Measurements from ENCODE around the gene COG3.

COG3 gene

GRCh38 chr13:45446181-45446580, 18.6 kb upstream of the COG3 start:
- no peaks in the 10 kb centered on the region for H3K4me1 ChIP-seq (ENCODE audit: control insufficient read depth in 5 of 5, insufficient read depth in 5 of 5, low read length in 5 of 5)
- H3K9me3 ChIP-seq (ENCODE audit: control insufficient read depth in 5 of 5, low read length in 5 of 5): no peaks in the 10 kb centered on the region
- no peaks in the 10 kb centered on the region for H3K27me3 ChIP-seq (ENCODE audit: control insufficient read depth in 5 of 5, insufficient read depth in 4 of 5, low read length in 5 of 5)
- no peak overlapping the region for H3K9ac ChIP-seq (ENCODE audit: low read length in 5 of 5)
- H3K4me3 ChIP-seq (ENCODE audit: low read depth in 1 of 5, low read length in 5 of 5): no peak overlapping the region
- H3K27ac ChIP-seq (ENCODE audit: low read depth, low read length): no peak overlapping the region
- no peaks in the 10 kb centered on the region for H3K36me3 ChIP-seq (ENCODE audit: control insufficient read depth in 5 of 5, insufficient read depth in 5 of 5, low read length in 5 of 5)

GRCh38 chr13:45447050-45447661, 17.6 kb upstream of the COG3 start:
- no peaks in the 10 kb centered on the region for H3K27me3 ChIP-seq (ENCODE audit: control insufficient read depth in 5 of 5, insufficient read depth in 4 of 5, low read length in 5 of 5)
- H3K9ac ChIP-seq (ENCODE audit: low read length in 5 of 5): no peak overlapping the region
- H3K4me3 ChIP-seq (ENCODE audit: low read depth in 1 of 5, low read length in 5 of 5): no peak overlapping the region
- no peaks in the 10 kb centered on the region for H3K9me3 ChIP-seq (ENCODE audit: control insufficient read depth in 5 of 5, low read length in 5 of 5)
- H3K27ac ChIP-seq (ENCODE audit: low read depth, low read length): no peak overlapping the region
- no peaks in the 10 kb centered on the region for H3K36me3 ChIP-seq (ENCODE audit: control insufficient read depth in 5 of 5, insufficient read depth in 5 of 5, low read length in 5 of 5)
- no peaks in the 10 kb centered on the region for H3K4me1 ChIP-seq (ENCODE audit: control insufficient read depth in 5 of 5, insufficient read depth in 5 of 5, low read length in 5 of 5)

- Histone ChIP-seq H3K4me1 (ENCODE audit: control insufficient read depth in 5 of 5, insufficient read depth in 5 of 5, low read length in 5 of 5) (no peaks in the 10 kb centered on the region), H3K27ac (ENCODE audit: low read depth, low read length) (no peak overlapping the region)
These were observed 15.7 kb upstream of the COG3 start for GRCh38 chr13:45448965-45449559.

GRCh38 chr13:45451282-45451681, 13.5 kb upstream of the COG3 start:
- Histone ChIP-seq H3K27ac (ENCODE audit: low read depth, low read length) (no peak overlapping the region), H3K36me3 (ENCODE audit: control insufficient read depth in 5 of 5, insufficient read depth in 5 of 5, low read length in 5 of 5) (no peaks in the 10 kb centered on the region), H3K9ac (ENCODE audit: low read length in 5 of 5) (no peak overlapping the region), H3K4me3 (ENCODE audit: low read depth in 1 of 5, low read length in 5 of 5) (no peak overlapping the region), H3K27me3 (ENCODE audit: control insufficient read depth in 5 of 5, insufficient read depth in 4 of 5, low read length in 5 of 5) (peaks cover 0 to 5% (median 3%) of the 10 kb centered on the region in 5 donors), H3K4me1 (ENCODE audit: control insufficient read depth in 5 of 5, insufficient read depth in 5 of 5, low read length in 5 of 5) (no peaks in the 10 kb centered on the region), H3K9me3 (ENCODE audit: control insufficient read depth in 5 of 5, low read length in 5 of 5) (no peaks in the 10 kb centered on the region)

More at GRCh38 chr13:45448965-45449559, 15.7 kb upstream of the COG3 start:
- peaks cover 0 to 5% (median 0%) of the 10 kb centered on the region in 5 donors for H3K27me3 ChIP-seq (ENCODE audit: control insufficient read depth in 5 of 5, insufficient read depth in 4 of 5, low read length in 5 of 5)
- H3K4me3 ChIP-seq (ENCODE audit: low read depth in 1 of 5, low read length in 5 of 5): no peak overlapping the region
- no peaks in the 10 kb centered on the region for H3K9me3 ChIP-seq (ENCODE audit: control insufficient read depth in 5 of 5, low read length in 5 of 5)
- H3K9ac ChIP-seq (ENCODE audit: low read length in 5 of 5): no peak overlapping the region
- H3K36me3 ChIP-seq (ENCODE audit: control insufficient read depth in 5 of 5, insufficient read depth in 5 of 5, low read length in 5 of 5): no peaks in the 10 kb centered on the region

- peaks cover 0 to 10% (median 0%) of the 10 kb centered on the region in 5 donors for H3K9me3 ChIP-seq (ENCODE audit: control insufficient read depth in 5 of 5, low read length in 5 of 5)
- no peak overlapping the region for H3K27ac ChIP-seq (ENCODE audit: low read depth, low read length)
- no peaks in the 10 kb centered on the region for H3K36me3 ChIP-seq (ENCODE audit: control insufficient read depth in 5 of 5, insufficient read depth in 5 of 5, low read length in 5 of 5)
- H3K4me3 ChIP-seq (ENCODE audit: low read depth in 1 of 5, low read length in 5 of 5): no peak overlapping the region
- no peaks in the 10 kb centered on the region for H3K4me1 ChIP-seq (ENCODE audit: control insufficient read depth in 5 of 5, insufficient read depth in 5 of 5, low read length in 5 of 5)
- no peak overlapping the region for H3K9ac ChIP-seq (ENCODE audit: low read length in 5 of 5)
- peaks cover 0 to 13% (median 4%) of the 10 kb centered on the region in 5 donors for H3K27me3 ChIP-seq (ENCODE audit: control insufficient read depth in 5 of 5, insufficient read depth in 4 of 5, low read length in 5 of 5)
These were observed 10.5 kb upstream of the COG3 start for GRCh38 chr13:45454204-45454603.

- H3K27me3 ChIP-seq (ENCODE audit: control insufficient read depth in 5 of 5, insufficient read depth in 4 of 5, low read length in 5 of 5): peaks cover 0 to 14% (median 4%) of the 10 kb centered on the region in 5 donors
- peaks cover 0 to 10% (median 0%) of the 10 kb centered on the region in 5 donors for H3K9me3 ChIP-seq (ENCODE audit: control insufficient read depth in 5 of 5, low read length in 5 of 5)
- no peak overlapping the region for H3K9ac ChIP-seq (ENCODE audit: low read length in 5 of 5)
- no peaks in the 10 kb centered on the region for H3K4me1 ChIP-seq (ENCODE audit: control insufficient read depth in 5 of 5, insufficient read depth in 5 of 5, low read length in 5 of 5)
- H3K4me3 ChIP-seq (ENCODE audit: low read depth in 1 of 5, low read length in 5 of 5): no peak overlapping the region
- no peaks in the 10 kb centered on the region for H3K36me3 ChIP-seq (ENCODE audit: control insufficient read depth in 5 of 5, insufficient read depth in 5 of 5, low read length in 5 of 5)
- H3K27ac ChIP-seq (ENCODE audit: low read depth, low read length): no peak overlapping the region
These were observed 8.4 kb upstream of the COG3 start for GRCh38 chr13:45456196-45456972.

- peak overlapping the region; percentile 65 to 98 (median 98) for H3K4me3 ChIP-seq (ENCODE audit: low read depth in 1 of 5, low read length in 5 of 5)
- H3K27ac ChIP-seq (ENCODE audit: low read depth, low read length): peak overlapping the region; percentile 88
- H3K9ac ChIP-seq (ENCODE audit: low read length in 5 of 5): peak overlapping the region in 4 of 5 donors; percentile 62 to 97 (median 94)
- H3K9me3 ChIP-seq (ENCODE audit: control insufficient read depth in 5 of 5, low read length in 5 of 5): no peaks in the 10 kb centered on the region
- peaks cover 0 to 30% (median 24%) of the 10 kb centered on the region in 5 donors for H3K4me1 ChIP-seq (ENCODE audit: control insufficient read depth in 5 of 5, insufficient read depth in 5 of 5, low read length in 5 of 5)
- peaks cover 0 to 1% (median 0%) of the 10 kb centered on the region in 5 donors for H3K27me3 ChIP-seq (ENCODE audit: control insufficient read depth in 5 of 5, insufficient read depth in 4 of 5, low read length in 5 of 5)
- no peaks in the 10 kb centered on the region for H3K36me3 ChIP-seq (ENCODE audit: control insufficient read depth in 5 of 5, insufficient read depth in 5 of 5, low read length in 5 of 5)
These were observed 525 bp upstream of the COG3 start for GRCh38 chr13:45464141-45464686.

- Histone ChIP-seq H3K4me1 (ENCODE audit: control insufficient read depth in 5 of 5, insufficient read depth in 5 of 5, low read length in 5 of 5) (peaks cover 0 to 30% (median 27%) of the 10 kb centered on the region in 5 donors), H3K27ac (ENCODE audit: low read depth, low read length) (no peak overlapping the region), H3K9me3 (ENCODE audit: control insufficient read depth in 5 of 5, low read length in 5 of 5) (no peaks in the 10 kb centered on the region), H3K4me3 (ENCODE audit: low read depth in 1 of 5, low read length in 5 of 5) (peak overlapping the region in 1 of 5 donors; percentile 98), H3K27me3 (ENCODE audit: control insufficient read depth in 5 of 5, insufficient read depth in 4 of 5, low read length in 5 of 5) (no peaks in the 10 kb centered on the region), H3K9ac (ENCODE audit: low read length in 5 of 5) (peak overlapping the region in 1 of 5 donors; percentile 90), H3K36me3 (ENCODE audit: control insufficient read depth in 5 of 5, insufficient read depth in 5 of 5, low read length in 5 of 5) (no peaks in the 10 kb centered on the region)
These were observed 1.6 kb downstream of the COG3 start for GRCh38 chr13:45466359-45466758.

- Histone ChIP-seq H3K9ac (ENCODE audit: low read length in 5 of 5) (no peak overlapping the region), H3K27me3 (ENCODE audit: control insufficient read depth in 5 of 5, insufficient read depth in 4 of 5, low read length in 5 of 5) (no peaks in the 10 kb centered on the region), H3K27ac (ENCODE audit: low read depth, low read length) (no peak overlapping the region), H3K4me1 (ENCODE audit: control insufficient read depth in 5 of 5, insufficient read depth in 5 of 5, low read length in 5 of 5) (peaks cover 0 to 30% (median 27%) of the 10 kb centered on the region in 5 donors), H3K9me3 (ENCODE audit: control insufficient read depth in 5 of 5, low read length in 5 of 5) (peaks cover 0 to 3% (median 0%) of the 10 kb centered on the region in 5 donors), H3K4me3 (ENCODE audit: low read depth in 1 of 5, low read length in 5 of 5) (no peak overlapping the region), H3K36me3 (ENCODE audit: control insufficient read depth in 5 of 5, insufficient read depth in 5 of 5, low read length in 5 of 5) (no peaks in the 10 kb centered on the region)
These were observed 3.9 kb downstream of the COG3 start for GRCh38 chr13:45468635-45469034.

Data from subcutaneous abdominal adipose tissue (tissue), 5 donors.